ENCODE data around the gene KHK.

Gene KHK

GRCh38 chr2:27130396-27130795, 43.8 kb downstream of the KHK start:
- DNase-seq = no peak

- DNase-seq = no peak
These were observed 44.9 kb downstream of the KHK start for GRCh38 chr2:27131429-27131828.

- DNase-seq = peak; percentile 35
These were observed 46.8 kb downstream of the KHK start for GRCh38 chr2:27133195-27133875.

GRCh38 chr2:27133905-27134780, 47.6 kb downstream of the KHK start, which contains the start of gene PREB:
TSS of gene PREB (minus strand) at chr2:27134636. CDS start at chr2:27134421, 215 bp downstream.
- DNase-seq = peak; percentile 98

- DNase-seq = no peak
These were observed 48.4 kb downstream of the KHK start for GRCh38 chr2:27134781-27135477.

- no peak for DNase-seq
These were observed 48.9 kb downstream of the KHK start for GRCh38 chr2:27135478-27135955.

GRCh38 chr2:27136751-27137150, 50.2 kb downstream of the KHK start:
- no peak for DNase-seq

GRCh38 chr2:27137322-27137935, 50.9 kb downstream of the KHK start:
- no peak for DNase-seq

- DNase-seq = no peak
These were observed 51.5 kb downstream of the KHK start for GRCh38 chr2:27138111-27138510.

- DNase-seq = no peak
These were observed 52.7 kb downstream of the KHK start, which contains the start of gene PRR30 for GRCh38 chr2:27139310-27139709. TSS of gene PRR30 (minus strand) at chr2:27139410. CDS start at chr2:27138329, 1,081 bp downstream.

- no peak for DNase-seq
These were observed 56.7 kb downstream of the KHK start for GRCh38 chr2:27143285-27143684.

GRCh38 chr2:27145682-27146081, 59.1 kb downstream of the KHK start:
- DNase-seq = no peak

GRCh38 chr2:27147935-27148334, 61.4 kb downstream of the KHK start:
- DNase-seq = no peak

- no peak for DNase-seq
These were observed 62.3 kb downstream of the KHK start, which contains the start of gene TCF23 for GRCh38 chr2:27148801-27149439. TSS of gene TCF23 (plus strand) at chr2:27149004. CDS start at chr2:27149134, 130 bp downstream.

- no peak for DNase-seq
These were observed 63.2 kb downstream of the KHK start for GRCh38 chr2:27149570-27150405.

Measured in activated CD4-positive, alpha-beta T cell treated with anti-CD3 and anti-CD28 coated beads, Interleukin-2, amount 50 U/mL, for 16 hours (primary cell).